Measurements from ENCODE around the gene POLD3. TPM values are rescaled to one million over a fixed set of nuclear protein-coding genes. Genes with fewer than 3 reads are reported as not detected.

The POLD3 gene
- total RNA-seq, 1 donor from 2014 or later, result 5.0 TPM

- no peak overlapping the region for H3K4me3 ChIP-seq (ENCODE audit: low read depth, low read length)
- DNase-seq (ENCODE audit: low read depth) (no peak), FAIRE-seq (no peak)
- TF ChIP-seq, protein P1, sequence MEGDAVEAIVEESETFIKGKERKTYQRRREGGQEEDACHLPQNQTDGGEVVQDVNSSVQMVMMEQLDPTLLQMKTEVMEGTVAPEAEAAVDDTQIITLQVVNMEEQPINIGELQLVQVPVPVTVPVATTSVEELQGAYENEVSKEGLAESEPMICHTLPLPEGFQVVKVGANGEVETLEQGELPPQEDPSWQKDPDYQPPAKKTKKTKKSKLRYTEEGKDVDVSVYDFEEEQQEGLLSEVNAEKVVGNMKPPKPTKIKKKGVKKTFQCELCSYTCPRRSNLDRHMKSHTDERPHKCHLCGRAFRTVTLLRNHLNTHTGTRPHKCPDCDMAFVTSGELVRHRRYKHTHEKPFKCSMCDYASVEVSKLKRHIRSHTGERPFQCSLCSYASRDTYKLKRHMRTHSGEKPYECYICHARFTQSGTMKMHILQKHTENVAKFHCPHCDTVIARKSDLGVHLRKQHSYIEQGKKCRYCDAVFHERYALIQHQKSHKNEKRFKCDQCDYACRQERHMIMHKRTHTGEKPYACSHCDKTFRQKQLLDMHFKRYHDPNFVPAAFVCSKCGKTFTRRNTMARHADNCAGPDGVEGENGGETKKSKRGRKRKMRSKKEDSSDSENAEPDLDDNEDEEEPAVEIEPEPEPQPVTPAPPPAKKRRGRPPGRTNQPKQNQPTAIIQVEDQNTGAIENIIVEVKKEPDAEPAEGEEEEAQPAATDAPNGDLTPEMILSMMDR (IDR thresholded peaks at IDR 0.05; ENCODE audit: insufficient read depth, low read length, severe bottlenecking), result no peak
- H3K36me3 ChIP-seq (ENCODE audit: control insufficient read depth, insufficient read depth, low read length), result no peaks in the 10 kb centered on the region
- H3K27me3 ChIP-seq (ENCODE audit: control insufficient read depth, insufficient read depth, low read length), result peaks cover 3% of the 10 kb centered on the region
Measured at GRCh38 chr11:74557526-74557925, 34.9 kb upstream of the POLD3 start.

DNA sequence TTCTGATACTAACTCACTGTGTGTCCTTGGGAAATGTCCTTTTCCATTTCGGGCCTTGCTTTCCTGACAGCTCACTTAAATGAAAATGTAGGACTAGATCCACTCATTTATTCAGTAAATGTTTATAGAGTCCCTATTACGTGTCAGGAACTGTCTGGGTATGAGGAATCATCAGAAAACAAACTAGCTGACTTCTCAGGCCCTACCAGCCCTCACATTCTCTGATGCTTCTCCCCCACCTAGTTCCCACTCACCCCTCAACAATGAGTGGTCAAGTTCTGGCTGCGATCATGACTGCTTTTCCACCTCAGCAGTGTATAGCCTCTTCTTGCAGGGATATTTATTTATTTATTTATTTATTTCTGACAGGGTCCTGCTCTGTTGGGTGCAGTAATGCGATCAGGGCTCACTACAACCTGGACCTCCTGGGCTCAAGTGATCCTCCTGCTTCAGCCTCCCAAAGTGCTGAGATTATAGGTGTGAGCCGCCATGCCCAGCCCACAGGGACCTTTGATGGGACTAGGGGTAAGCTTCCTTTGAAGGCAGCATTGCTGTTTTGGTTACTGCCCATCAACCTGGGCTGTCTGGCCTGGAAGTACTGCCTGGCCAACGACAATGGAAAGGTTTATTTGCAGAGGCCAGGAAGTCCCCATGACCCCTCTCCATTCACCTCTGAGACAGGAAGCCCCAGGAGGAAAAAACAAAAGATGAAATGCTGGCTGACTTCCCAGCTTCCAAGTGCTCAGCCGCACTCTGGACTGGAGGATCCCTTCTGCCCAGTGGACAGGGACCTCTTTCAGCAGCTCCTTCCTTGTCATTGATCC, 33.1 kb upstream of the POLD3 start:
- DNase-seq (ENCODE audit: low read depth) (no peak), FAIRE-seq (no peak)
- Histone ChIP-seq H3K36me3 (ENCODE audit: control insufficient read depth, insufficient read depth, low read length) (no peaks in the 10 kb centered on the region), H3K27me3 (ENCODE audit: control insufficient read depth, insufficient read depth, low read length) (peaks cover 3% of the 10 kb centered on the region), H3K4me3 (ENCODE audit: low read depth, low read length) (no peak overlapping the region)
- TF ChIP-seq, protein P1 (IDR thresholded peaks at IDR 0.05; ENCODE audit: insufficient read depth, low read length, severe bottlenecking), result no peak

DNA sequence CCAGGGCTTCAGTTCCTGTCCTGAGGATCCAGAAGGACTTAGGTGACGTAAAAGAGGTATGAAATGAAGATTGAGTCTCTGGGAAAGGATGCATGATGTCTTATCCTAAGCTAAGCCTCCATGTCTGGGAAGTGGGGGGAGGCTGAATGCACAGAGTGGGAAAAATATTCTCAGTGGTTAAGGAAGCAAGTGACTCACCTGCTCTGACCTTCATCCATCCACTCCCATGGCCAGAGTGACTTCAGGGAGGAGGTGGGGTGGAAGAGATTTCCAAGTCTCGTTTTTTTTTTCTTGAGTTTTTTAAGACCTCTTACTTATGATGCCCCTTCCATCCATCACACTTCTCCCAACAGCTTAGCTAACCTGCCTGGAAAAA, 32.5 kb upstream of the POLD3 start:
- Histone ChIP-seq H3K27me3 (ENCODE audit: control insufficient read depth, insufficient read depth, low read length) (peaks cover 3% of the 10 kb centered on the region), H3K4me3 (ENCODE audit: low read depth, low read length) (no peak overlapping the region), H3K36me3 (ENCODE audit: control insufficient read depth, insufficient read depth, low read length) (no peaks in the 10 kb centered on the region)
- TF ChIP-seq, protein P1 (IDR thresholded peaks at IDR 0.05; ENCODE audit: insufficient read depth, low read length, severe bottlenecking), result no peak
- DNase-seq (ENCODE audit: low read depth) (no peak), FAIRE-seq (no peak)

DNA sequence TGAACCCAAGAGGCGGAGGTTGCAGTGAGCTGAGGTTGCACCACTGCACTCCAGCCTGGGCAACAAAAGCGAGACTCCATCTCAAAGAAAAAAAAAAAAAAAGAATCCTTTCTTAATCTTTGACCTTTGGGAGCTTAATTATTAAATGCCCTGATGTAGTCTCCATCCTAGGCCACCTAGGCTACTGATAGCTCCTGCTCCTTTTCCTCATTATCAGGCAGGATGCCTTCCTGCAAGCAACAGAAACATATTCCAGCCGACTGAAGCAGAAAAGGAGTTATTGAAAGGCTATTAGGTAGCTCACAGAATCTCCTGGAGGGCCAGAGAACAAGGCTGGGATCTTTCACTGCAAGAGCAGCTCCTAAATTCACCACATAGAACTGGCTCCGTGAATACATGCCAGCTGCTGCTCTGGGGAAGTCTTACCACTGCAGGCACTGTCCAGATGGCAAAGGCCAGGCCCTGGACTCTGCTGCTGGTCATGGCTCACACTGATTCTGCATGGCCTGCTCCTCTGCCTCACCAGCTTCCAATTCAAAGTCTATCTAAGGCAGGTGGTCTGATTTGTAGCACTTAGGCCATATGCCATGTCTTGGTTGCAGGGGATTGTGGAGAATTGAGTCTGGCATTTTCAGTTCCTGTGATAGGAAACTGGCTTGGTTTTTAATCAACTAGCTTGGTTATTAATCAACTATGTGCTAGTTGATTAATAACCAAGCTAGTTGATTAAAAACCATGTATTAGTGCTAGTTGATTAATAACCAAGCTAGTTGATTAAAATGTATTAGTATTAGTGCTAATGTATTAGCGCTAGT, 26.0 kb upstream of the POLD3 start:
- Histone ChIP-seq H3K36me3 (ENCODE audit: control insufficient read depth, insufficient read depth, low read length) (no peaks in the 10 kb centered on the region), H3K27me3 (ENCODE audit: control insufficient read depth, insufficient read depth, low read length) (no peaks in the 10 kb centered on the region), H3K4me3 (ENCODE audit: low read depth, low read length) (no peak overlapping the region)
- no peak for DNase-seq (ENCODE audit: low read depth)
- TF ChIP-seq, protein P1 (IDR thresholded peaks at IDR 0.05; ENCODE audit: insufficient read depth, low read length, severe bottlenecking), result no peak
- FAIRE-seq, result no peak

DNA sequence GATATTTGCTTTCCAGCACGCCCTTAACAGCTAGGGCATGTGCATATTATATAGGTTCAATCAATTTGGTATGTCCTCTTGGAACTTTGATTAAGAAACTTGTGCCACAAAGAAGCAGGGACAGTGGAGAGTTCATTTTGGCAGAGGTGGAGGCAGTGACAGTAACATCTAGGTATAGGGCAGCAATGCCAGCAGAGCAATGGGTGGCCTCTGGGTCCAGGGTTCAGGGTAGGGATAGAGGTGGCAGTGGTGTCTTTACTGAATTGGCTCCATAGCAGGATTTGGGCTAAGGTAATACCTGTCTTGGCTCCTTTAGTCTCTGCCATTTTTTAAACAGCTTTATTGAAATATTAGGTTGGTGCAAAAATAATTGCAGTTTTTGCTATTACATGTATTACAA, 24.4 kb upstream of the POLD3 start:
- no peak for FAIRE-seq
- TF ChIP-seq, protein P1 (IDR thresholded peaks at IDR 0.05; ENCODE audit: insufficient read depth, low read length, severe bottlenecking), result no peak
- no peak for DNase-seq (ENCODE audit: low read depth)
- no peaks in the 10 kb centered on the region for H3K27me3 ChIP-seq (ENCODE audit: control insufficient read depth, insufficient read depth, low read length)
- H3K36me3 ChIP-seq (ENCODE audit: control insufficient read depth, insufficient read depth, low read length), result no peaks in the 10 kb centered on the region
- no peak overlapping the region for H3K4me3 ChIP-seq (ENCODE audit: low read depth, low read length)

Measured in bronchial epithelial cell (primary cell).